Measurements from ENCODE around the gene PCDHA7. TPM values are rescaled to one million over a fixed set of nuclear protein-coding genes. Genes with fewer than 3 reads are reported as not detected.
"Not testable (repeated sequence)": the region's sequence is repeated elsewhere in the genome, so short reads cannot be mapped to it uniquely, and the experiment has no call there.

The PCDHA7 gene
- total RNA-seq, 1 donor from 2014 or later: 2.1 TPM

DNA sequence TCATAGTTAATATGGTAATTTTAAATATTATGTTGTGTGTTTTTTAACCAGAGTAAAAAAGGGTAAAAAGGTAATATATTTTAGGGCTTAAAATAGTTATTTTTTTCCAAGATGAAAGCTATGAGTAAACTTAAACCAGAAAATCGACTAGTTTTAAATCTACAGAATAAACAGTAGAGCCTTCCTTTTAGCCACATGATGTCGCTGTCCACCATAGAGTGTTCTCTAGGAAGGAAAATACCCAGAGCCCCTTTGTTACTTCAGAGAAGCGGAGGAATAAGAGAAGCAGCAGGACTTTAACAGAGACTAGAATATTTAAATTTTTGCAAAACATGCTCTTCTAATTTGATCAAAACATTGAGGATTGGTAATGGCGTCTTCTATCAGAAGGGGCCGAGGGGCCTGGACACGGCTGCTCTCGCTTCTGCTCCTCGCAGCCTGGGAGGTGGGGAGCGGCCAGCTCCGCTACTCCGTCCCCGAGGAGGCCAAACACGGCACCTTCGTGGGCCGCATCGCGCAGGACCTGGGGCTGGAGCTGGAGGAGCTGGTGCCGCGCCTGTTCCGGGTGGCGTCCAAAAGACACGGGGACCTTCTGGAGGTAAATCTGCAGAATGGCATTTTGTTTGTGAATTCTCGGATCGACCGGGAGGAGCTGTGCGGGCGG is 39.3 kb upstream of the PCDHA7 start, which contains the start of gene PCDHA2:
Gene PCDHA2, plus strand, starts transcription at position 258 of the 664 bp plus-strand sequence.
- H3K9me3 Mint-ChIP-seq (ENCODE audit: unreplicated experiment): peaks cover 36% of the 10 kb centered on the region
- H3K27ac Mint-ChIP-seq (ENCODE audit: unreplicated experiment): no peak within 1 kb of the TSS
- no peaks in the 10 kb centered on the region for H3K4me1 Mint-ChIP-seq (ENCODE audit: unreplicated experiment)
- DNase-seq (ENCODE audit: extremely low spot score, unreplicated experiment): no peak
- H3K27me3 Mint-ChIP-seq (ENCODE audit: unreplicated experiment): no peaks in the 10 kb centered on the region
- H3K36me3 Mint-ChIP-seq (ENCODE audit: unreplicated experiment): peaks cover 4% of the 10 kb centered on the region
- H3K4me3 Mint-ChIP-seq (ENCODE audit: unreplicated experiment): peak within 1 kb of the TSS; percentile 63
- TF ChIP-seq, protein P1, sequence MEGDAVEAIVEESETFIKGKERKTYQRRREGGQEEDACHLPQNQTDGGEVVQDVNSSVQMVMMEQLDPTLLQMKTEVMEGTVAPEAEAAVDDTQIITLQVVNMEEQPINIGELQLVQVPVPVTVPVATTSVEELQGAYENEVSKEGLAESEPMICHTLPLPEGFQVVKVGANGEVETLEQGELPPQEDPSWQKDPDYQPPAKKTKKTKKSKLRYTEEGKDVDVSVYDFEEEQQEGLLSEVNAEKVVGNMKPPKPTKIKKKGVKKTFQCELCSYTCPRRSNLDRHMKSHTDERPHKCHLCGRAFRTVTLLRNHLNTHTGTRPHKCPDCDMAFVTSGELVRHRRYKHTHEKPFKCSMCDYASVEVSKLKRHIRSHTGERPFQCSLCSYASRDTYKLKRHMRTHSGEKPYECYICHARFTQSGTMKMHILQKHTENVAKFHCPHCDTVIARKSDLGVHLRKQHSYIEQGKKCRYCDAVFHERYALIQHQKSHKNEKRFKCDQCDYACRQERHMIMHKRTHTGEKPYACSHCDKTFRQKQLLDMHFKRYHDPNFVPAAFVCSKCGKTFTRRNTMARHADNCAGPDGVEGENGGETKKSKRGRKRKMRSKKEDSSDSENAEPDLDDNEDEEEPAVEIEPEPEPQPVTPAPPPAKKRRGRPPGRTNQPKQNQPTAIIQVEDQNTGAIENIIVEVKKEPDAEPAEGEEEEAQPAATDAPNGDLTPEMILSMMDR (IDR thresholded peaks at IDR 0.05): peak; percentile 25

DNA sequence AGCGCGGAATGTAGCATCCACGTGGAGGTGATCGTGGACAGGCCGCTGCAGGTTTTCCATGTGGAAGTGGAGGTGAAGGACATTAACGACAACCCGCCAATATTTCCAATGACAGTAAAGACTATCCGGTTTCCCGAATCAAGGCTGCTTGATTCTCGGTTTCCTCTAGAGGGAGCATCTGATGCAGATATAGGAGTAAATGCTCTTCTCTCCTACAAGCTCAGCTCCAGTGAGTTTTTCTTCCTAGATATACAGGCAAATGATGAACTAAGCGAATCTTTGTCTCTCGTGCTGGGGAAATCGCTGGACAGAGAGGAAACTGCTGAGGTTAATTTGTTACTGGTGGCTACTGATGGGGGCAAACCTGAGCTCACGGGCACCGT is 38.8 kb upstream of the PCDHA7 start:
- Mint-ChIP-seq H3K27me3 (ENCODE audit: unreplicated experiment) (no peaks in the 10 kb centered on the region), H3K4me1 (ENCODE audit: unreplicated experiment) (no peaks in the 10 kb centered on the region), H3K4me3 (ENCODE audit: unreplicated experiment) (peak overlapping the region; percentile 63), H3K36me3 (ENCODE audit: unreplicated experiment) (peaks cover 5% of the 10 kb centered on the region), H3K27ac (ENCODE audit: unreplicated experiment) (no peak overlapping the region), H3K9me3 (ENCODE audit: unreplicated experiment) (peaks cover 38% of the 10 kb centered on the region)
- TF ChIP-seq, protein P1 (IDR thresholded peaks at IDR 0.05): peak; percentile 31
- no peak for DNase-seq (ENCODE audit: extremely low spot score, unreplicated experiment)

DNA sequence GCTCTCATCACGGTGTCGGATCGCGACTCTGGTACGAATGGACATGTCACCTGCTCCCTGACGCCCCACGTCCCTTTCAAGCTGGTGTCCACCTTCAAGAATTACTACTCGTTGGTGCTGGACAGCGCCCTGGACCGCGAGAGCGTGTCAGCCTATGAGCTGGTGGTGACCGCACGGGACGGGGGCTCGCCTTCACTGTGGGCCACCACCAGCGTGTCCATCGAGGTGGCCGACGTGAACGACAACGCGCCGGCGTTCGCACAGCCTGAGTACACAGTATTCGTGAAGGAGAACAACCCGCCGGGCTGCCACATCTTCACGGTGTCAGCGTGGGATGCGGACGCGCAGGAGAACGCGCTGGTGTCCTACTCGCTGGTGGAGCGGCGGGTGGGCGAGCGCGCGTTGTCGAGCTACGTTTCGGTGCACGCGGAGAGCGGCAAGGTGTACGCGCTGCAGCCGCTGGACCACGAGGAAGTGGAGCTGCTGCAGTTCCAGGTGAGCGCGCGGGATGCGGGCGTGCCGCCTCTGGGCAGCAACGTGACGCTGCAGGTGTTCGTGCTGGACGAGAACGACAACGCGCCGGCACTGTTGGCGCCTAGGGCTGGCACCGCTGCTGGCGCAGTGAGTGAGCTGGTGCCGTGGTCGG is 37.9 kb upstream of the PCDHA7 start:
- H3K36me3 Mint-ChIP-seq (ENCODE audit: unreplicated experiment); H3K27me3 Mint-ChIP-seq (ENCODE audit: unreplicated experiment); H3K4me1 Mint-ChIP-seq (ENCODE audit: unreplicated experiment); H3K4me3 Mint-ChIP-seq (ENCODE audit: unreplicated experiment); H3K27ac Mint-ChIP-seq (ENCODE audit: unreplicated experiment): not testable (repeated sequence)
- H3K9me3 Mint-ChIP-seq (ENCODE audit: unreplicated experiment): peaks cover 39% of the 10 kb centered on the region
- peak; percentile 84 for DNase-seq (ENCODE audit: extremely low spot score, unreplicated experiment)

DNA sequence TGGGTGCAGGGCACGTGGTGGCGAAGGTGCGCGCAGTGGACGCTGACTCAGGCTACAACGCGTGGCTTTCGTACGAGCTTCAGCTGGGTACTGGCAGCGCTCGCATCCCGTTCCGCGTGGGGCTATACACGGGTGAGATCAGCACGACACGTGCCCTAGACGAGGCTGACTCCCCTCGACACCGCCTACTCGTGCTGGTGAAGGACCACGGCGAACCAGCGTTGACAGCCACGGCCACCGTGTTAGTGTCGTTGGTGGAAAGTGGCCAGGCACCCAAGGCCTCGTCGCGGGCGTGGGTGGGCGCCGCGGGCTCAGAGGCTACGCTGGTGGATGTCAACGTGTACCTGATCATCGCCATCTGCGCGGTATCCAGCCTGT is 37.4 kb upstream of the PCDHA7 start:
- H3K4me3 Mint-ChIP-seq (ENCODE audit: unreplicated experiment): no peak overlapping the region
- no peak for DNase-seq (ENCODE audit: extremely low spot score, unreplicated experiment)
- peaks cover 34% of the 10 kb centered on the region for H3K9me3 Mint-ChIP-seq (ENCODE audit: unreplicated experiment)
- peaks cover 5% of the 10 kb centered on the region for H3K36me3 Mint-ChIP-seq (ENCODE audit: unreplicated experiment)
- H3K27ac Mint-ChIP-seq (ENCODE audit: unreplicated experiment): no peak overlapping the region
- H3K27me3 Mint-ChIP-seq (ENCODE audit: unreplicated experiment): no peaks in the 10 kb centered on the region
- TF ChIP-seq, protein P1 (IDR thresholded peaks at IDR 0.05): no peak
- H3K4me1 Mint-ChIP-seq (ENCODE audit: unreplicated experiment): no peaks in the 10 kb centered on the region

DNA sequence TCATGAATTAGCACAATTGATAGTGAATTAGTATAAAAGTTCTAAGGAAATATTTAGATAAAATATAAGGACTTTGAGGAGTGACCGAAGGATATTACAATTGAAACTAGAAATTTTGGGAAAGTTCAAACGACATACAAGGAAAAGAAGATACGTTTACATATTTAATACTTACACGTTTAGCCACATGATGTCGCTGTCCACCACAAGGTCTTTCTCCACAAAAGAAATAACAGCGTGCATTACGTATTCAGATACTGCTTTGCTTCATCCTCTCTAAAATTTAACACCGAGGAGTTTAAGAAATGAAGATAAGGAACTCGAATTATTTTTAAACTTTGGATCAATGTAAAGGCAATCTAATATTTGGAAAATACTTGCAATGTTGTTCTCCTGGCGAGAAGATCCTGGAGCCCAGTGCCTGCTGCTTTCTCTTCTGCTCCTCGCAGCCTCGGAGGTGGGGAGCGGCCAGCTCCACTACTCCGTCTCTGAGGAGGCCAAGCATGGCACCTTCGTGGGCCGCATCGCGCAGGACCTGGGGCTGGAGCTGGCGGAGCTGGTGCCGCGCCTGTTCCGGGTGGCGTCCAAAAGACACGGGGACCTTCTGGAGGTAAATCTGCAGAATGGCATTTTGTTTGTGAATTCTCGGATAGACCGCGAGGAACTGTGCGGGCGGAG is 33.1 kb upstream of the PCDHA7 start, which contains the start of gene PCDHA3:
Gene PCDHA3, plus strand, starts transcription at position 242 of the 678 bp plus-strand sequence.
- Mint-ChIP-seq H3K4me1 (ENCODE audit: unreplicated experiment) (no peaks in the 10 kb centered on the region), H3K4me3 (ENCODE audit: unreplicated experiment) (no peak within 1 kb of the TSS), H3K36me3 (ENCODE audit: unreplicated experiment) (peaks cover 5% of the 10 kb centered on the region), H3K27ac (ENCODE audit: unreplicated experiment) (no peak within 1 kb of the TSS), H3K9me3 (ENCODE audit: unreplicated experiment) (peaks cover 12% of the 10 kb centered on the region), H3K27me3 (ENCODE audit: unreplicated experiment) (no peaks in the 10 kb centered on the region)
- no peak for DNase-seq (ENCODE audit: extremely low spot score, unreplicated experiment)
- TF ChIP-seq, protein P1 (IDR thresholded peaks at IDR 0.05): no peak
